Activated CD4-positive, alpha-beta memory T cell treated with anti-CD3 and anti-CD28 coated beads, Interleukin-2, amount 10 ng/mL, durations not matched to agents 7 days and 5 days (primary cell): ENCODE results near the gene SIGLEC9. TPM values are rescaled to one million over a fixed set of nuclear protein-coding genes. Genes with fewer than 3 reads are reported as not detected.

Source experiments
- CTCF ChIA-PET: fragments of 350-600 bp; sonication (Branson Sonifier 250); formaldehyde crosslinking; loops from one replicate; lab custom pipeline; 2021; ENCODE audit warnings: antibody characterized with exemption, inconsistent platforms; lab: Charles Lee
- POLR2A ChIA-PET: fragments of 350-600 bp; sonication (Branson Sonifier 250); formaldehyde crosslinking; loops from one replicate; lab custom pipeline; 2021; ENCODE audit warnings: antibody characterized with exemption; lab: Charles Lee
- DNase-seq: peaks from one replicate; pipeline ENCODE4 v3.0.0-alpha.2; 2020
- H3K27ac Mint-ChIP-seq: one replicate; pipeline ENCODE4 v1.8.0; 2021; ENCODE audit warnings: mild to moderate bottlenecking, mixed read lengths
- H3K27me3 Mint-ChIP-seq: one replicate; pipeline ENCODE4 v1.8.0; 2021; ENCODE audit warnings: mixed read lengths
- H3K36me3 Mint-ChIP-seq: one replicate; pipeline ENCODE4 v1.8.0; 2021; ENCODE audit warnings: low read depth, mixed read lengths
- H3K4me1 Mint-ChIP-seq: one replicate; pipeline ENCODE4 v1.8.0; 2021; ENCODE audit warnings: mixed read lengths
- H3K4me3 Mint-ChIP-seq: one replicate; pipeline ENCODE4 v1.8.0; 2021; ENCODE audit warnings: mild to moderate bottlenecking, mixed read lengths
- H3K9me3 Mint-ChIP-seq: one replicate; pipeline ENCODE4 v1.8.0; 2021; ENCODE audit warnings: mixed read lengths
- total RNA-seq, 2 experiments: library from RNA; stranded (reverse); gene quantifications; one replicate each; pipeline ENCODE4 v1.2.3, GENCODE V29; 2021

Gene SIGLEC9
- total RNA-seq, 2 experiments from 2014 or later, result 1.1 to 1.7 TPM

DNA sequence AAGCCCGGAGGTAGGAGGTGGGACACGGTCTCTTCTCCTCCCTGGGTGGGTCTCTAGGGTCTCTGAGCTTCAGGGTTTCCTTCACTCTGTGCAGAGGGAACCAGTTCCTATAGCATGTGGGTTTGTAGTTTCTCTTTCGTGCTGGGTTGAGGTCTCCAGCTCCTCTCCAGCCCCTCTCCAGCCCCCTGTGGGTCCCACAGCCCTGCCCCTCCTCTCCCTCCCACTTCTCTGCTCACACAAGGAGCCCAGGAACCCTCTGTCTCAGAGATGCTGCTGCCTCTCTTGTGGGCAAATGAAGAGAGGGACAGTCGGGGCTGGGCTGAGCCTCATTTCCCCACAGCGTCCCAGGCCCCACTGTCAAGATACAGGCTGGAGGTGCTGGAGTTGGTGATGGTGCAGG lies 18.8 kb downstream of the SIGLEC9 start:
- no peak for DNase-seq
- ChIA-PET POLR2A (no interaction called here), CTCF (no interaction called here)
- H3K36me3 Mint-ChIP-seq, result no peaks in the 10 kb centered on the region
- H3K4me1 Mint-ChIP-seq, result no peaks in the 10 kb centered on the region
- H3K9me3 Mint-ChIP-seq, result no peaks in the 10 kb centered on the region
- no peak overlapping the region for H3K4me3 Mint-ChIP-seq
- peaks cover 28% of the 10 kb centered on the region for H3K27me3 Mint-ChIP-seq
- no peak overlapping the region for H3K27ac Mint-ChIP-seq

DNA sequence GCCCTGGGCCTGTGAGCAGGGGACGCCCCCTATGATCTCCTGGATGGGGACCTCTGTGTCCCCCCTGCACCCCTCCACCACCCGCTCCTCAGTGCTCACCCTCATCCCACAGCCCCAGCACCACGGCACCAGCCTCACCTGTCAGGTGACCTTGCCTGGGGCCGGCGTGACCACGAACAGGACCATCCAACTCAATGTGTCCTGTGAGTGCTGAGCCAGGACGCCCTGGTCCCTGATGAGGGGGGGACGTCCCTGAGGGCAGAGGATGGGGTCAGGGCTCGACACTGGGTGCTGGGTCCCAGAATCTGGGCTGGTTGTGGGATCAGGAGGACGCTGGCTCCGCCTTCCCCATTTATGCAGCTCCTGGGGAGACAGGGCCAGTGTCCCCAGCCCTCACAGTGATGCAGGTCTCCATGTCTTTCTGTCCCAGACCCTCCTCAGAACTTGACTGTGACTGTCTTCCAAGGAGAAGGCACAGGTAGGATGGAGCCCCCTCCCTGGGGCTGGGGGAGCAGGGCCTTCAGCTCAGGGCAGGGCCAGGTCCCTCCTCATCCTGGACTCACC lies 19.9 kb downstream of the SIGLEC9 start:
- no peak for DNase-seq
- H3K4me3 Mint-ChIP-seq, result no peak overlapping the region
- ChIA-PET POLR2A (no interaction called here), CTCF (no interaction called here)
- H3K9me3 Mint-ChIP-seq, result no peaks in the 10 kb centered on the region
- H3K27me3 Mint-ChIP-seq, result peaks cover 34% of the 10 kb centered on the region
- H3K36me3 Mint-ChIP-seq, result no peaks in the 10 kb centered on the region
- no peaks in the 10 kb centered on the region for H3K4me1 Mint-ChIP-seq
- H3K27ac Mint-ChIP-seq, result no peak overlapping the region

DNA sequence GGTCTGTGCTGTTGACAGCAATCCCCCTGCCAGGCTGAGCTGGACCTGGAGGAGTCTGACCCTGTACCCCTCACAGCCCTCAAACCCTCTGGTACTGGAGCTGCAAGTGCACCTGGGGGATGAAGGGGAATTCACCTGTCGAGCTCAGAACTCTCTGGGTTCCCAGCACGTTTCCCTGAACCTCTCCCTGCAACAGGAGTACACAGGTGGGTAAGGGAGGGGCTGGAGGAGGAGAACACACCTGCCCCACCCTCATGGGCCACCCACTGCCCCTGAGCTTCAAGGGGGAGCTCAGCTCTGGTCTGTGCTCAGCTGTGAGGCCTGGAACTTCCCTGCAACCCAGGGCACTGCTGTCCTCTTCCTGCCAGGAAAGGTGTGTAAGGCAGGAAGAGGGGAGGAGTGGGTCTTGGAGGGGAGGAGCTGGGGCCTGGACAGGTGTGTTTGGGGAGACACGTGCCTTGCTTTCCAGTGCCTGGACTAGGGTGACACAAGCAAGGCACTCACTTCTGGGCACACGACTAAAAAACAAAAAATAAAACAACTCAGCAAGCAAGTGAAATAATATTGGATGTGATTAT lies 21.3 kb downstream of the SIGLEC9 start:
- H3K27ac Mint-ChIP-seq, result no peak overlapping the region
- peaks cover 36% of the 10 kb centered on the region for H3K27me3 Mint-ChIP-seq
- no peaks in the 10 kb centered on the region for H3K36me3 Mint-ChIP-seq
- peaks cover 2% of the 10 kb centered on the region for H3K9me3 Mint-ChIP-seq
- CTCF ChIA-PET, result interaction anchor here (0.9 to 4.2 kb wide), 2 partner anchors 11 to 12 kb away, joined by 4 to 17 read pairs; no protein-coding TSS in a partner anchor
- POLR2A ChIA-PET, result no interaction called here
- H3K4me1 Mint-ChIP-seq, result no peaks in the 10 kb centered on the region
- no peak for DNase-seq
- no peak overlapping the region for H3K4me3 Mint-ChIP-seq

DNA sequence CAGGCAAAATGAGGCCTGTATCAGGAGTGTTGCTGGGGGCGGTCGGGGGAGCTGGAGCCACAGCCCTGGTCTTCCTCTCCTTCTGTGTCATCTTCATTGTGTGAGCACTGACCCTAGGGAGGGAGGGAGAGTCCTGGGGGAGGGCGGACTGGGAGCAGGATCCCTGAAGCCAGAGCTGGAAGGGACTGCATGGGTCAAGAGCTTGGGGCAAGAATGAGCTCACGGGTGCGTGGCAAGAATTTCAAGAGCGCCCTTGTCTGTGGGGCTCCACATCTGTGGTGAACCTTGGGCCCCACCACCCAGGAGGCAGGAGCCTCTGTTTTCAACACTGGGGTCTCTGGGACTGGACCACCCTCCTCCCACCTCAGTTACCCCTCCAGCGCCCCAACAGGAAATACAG lies 22.0 kb downstream of the SIGLEC9 start:
- no peak for DNase-seq
- H3K9me3 Mint-ChIP-seq, result peaks cover 2% of the 10 kb centered on the region
- CTCF ChIA-PET, result interaction anchor here (4.2 kb wide), 1 partner anchor 11 kb away, joined by 17 read pairs; no protein-coding TSS in a partner anchor
- no peaks in the 10 kb centered on the region for H3K36me3 Mint-ChIP-seq
- POLR2A ChIA-PET, result no interaction called here
- H3K27me3 Mint-ChIP-seq, result peaks cover 38% of the 10 kb centered on the region
- H3K4me1 Mint-ChIP-seq, result no peaks in the 10 kb centered on the region
- H3K27ac Mint-ChIP-seq, result no peak overlapping the region
- no peak overlapping the region for H3K4me3 Mint-ChIP-seq

DNA sequence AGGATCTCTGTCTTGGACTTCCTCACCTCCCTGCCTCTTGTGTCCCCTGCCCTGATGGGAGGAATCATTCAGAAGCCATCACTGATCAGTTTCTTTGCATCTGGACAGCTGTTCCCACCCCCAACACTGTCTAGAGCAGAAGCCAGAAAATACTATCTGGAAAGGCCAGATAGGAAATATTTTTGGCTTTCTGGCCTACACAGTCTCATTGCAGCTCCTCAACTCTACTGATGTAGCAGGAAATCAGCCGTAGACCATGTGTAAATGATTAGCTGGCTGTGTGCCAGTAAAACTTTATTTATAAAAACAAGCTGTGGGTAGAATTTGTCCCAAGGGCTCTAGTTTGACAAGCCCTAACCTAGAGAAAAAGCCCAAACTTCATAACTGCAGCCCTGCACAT lies 23.0 kb downstream of the SIGLEC9 start:
- DNase-seq, result no peak
- H3K9me3 Mint-ChIP-seq, result peaks cover 2% of the 10 kb centered on the region
- CTCF ChIA-PET, result interaction anchor here (0.9 to 4.2 kb wide), 2 partner anchors 10 to 21 kb away, joined by 4 to 17 read pairs; no protein-coding TSS in a partner anchor
- no peaks in the 10 kb centered on the region for H3K36me3 Mint-ChIP-seq
- POLR2A ChIA-PET, result no interaction called here
- H3K27ac Mint-ChIP-seq, result no peak overlapping the region
- no peak overlapping the region for H3K4me3 Mint-ChIP-seq
- H3K27me3 Mint-ChIP-seq, result peaks cover 42% of the 10 kb centered on the region
- no peaks in the 10 kb centered on the region for H3K4me1 Mint-ChIP-seq

DNA sequence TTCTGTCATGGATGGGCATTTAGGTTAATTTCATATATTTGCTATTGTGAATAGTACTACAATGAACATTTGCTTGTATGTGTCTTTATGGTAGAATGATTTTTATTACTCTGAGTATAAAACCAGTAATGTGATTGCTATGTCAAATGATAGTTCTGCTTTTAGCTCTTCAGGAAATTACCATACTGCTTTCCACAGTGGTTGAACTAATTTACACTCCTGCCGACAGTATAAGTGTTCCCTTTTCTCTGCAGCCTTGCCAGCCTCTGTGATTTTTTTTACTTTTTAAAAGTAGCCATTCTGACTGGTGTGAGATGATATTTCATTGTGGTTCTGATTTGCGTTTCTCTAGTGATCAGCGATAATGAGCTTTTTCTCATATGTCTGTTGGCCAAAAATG lies 23.9 kb downstream of the SIGLEC9 start:
- DNase-seq, result no peak
- Mint-ChIP-seq H3K4me1 (no peaks in the 10 kb centered on the region), H3K4me3 (no peak overlapping the region), H3K36me3 (no peaks in the 10 kb centered on the region), H3K27ac (no peak overlapping the region), H3K9me3 (peaks cover 2% of the 10 kb centered on the region), H3K27me3 (peaks cover 47% of the 10 kb centered on the region)
- CTCF ChIA-PET, result interaction anchor here (0.9 to 4.2 kb wide), 3 partner anchors 9 to 179 kb away, joined by 4 to 17 read pairs (median 4); no protein-coding TSS in a partner anchor
- POLR2A ChIA-PET, result interaction anchor here (0.8 kb wide), 1 partner anchor 19 kb away, joined by 3 read pairs; no protein-coding TSS in a partner anchor

DNA sequence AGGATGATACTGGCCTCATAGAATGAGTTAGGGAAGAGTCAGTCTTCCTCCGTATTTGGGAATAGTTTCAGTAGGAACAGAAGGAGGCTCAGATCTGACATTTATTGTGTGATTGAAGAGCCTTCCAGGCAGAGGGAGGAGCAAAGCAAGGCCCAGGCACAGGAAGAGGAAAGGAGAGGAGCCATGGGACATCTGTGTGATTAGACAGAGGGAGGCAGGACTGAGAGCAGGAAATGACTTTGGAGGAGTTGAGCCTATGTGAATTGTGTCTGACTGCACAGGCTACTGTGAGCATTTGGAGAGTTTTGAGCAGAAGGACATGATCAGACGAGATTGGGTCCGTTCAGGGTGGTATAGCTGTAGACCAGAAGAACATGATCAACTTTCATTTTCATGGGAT lies 25.9 kb downstream of the SIGLEC9 start:
- Mint-ChIP-seq H3K36me3 (no peaks in the 10 kb centered on the region), H3K4me3 (no peak overlapping the region), H3K4me1 (no peaks in the 10 kb centered on the region), H3K9me3 (peaks cover 2% of the 10 kb centered on the region), H3K27ac (no peak overlapping the region), H3K27me3 (peaks cover 50% of the 10 kb centered on the region)
- ChIA-PET CTCF (interaction anchor here (0.7 kb wide), 1 partner anchor 109 kb away, joined by 3 read pairs; no protein-coding TSS in a partner anchor), POLR2A (no interaction called here)
- no peak for DNase-seq

DNA sequence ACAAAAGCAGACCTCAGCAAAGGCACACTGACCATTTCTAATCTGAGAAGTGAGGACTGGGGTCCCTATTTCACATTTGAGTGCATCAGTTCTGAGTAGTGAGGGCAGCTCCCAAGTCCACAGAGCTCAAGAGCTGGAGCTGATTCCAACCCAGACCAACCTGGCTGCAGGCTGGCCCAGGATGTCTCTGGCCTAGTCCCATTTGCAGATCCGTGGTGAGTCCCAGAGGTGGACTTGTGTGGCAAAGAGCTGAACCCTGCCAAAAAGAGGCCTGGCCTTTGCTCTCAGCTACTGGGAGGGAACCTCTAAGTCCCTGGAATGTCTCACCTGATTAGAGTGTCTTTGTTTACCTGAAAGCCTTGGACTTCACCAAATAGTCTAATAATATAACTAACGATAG lies 32.0 kb downstream of the SIGLEC9 start:
- Mint-ChIP-seq H3K27ac (no peak overlapping the region), H3K4me3 (no peak overlapping the region), H3K9me3 (no peaks in the 10 kb centered on the region), H3K4me1 (peaks cover 26% of the 10 kb centered on the region), H3K36me3 (no peaks in the 10 kb centered on the region), H3K27me3 (peaks cover 25% of the 10 kb centered on the region)
- ChIA-PET CTCF (interaction anchor here (0.6 to 10.0 kb wide), 10 partner anchors 10 to 284 kb away, joined by 3 to 180 read pairs (median 4); partner anchors contain the start of gene CTU1), POLR2A (interaction anchor here (1.8 kb wide), 1 partner anchor 103 kb away, joined by 8 read pairs; no protein-coding TSS in a partner anchor)
- DNase-seq, result no peak

DNA sequence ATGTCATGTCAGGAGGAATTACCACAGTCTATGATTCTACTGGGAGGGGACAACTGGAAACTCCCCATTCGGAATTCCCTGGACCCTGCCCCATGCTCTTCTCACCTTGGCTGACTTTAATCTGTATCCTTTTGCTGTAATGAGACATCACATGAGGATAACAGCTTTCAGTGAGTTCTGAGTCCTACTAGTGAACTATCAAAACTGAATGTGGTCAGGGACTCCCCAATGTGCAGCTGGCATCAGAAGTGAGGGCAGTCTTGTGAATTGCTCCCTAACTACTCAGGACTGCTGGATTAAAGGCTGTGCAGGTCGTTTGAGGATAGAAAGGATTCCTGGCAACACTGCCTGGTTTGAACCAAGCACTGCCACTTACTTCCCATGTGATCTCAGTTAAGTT lies 32.6 kb downstream of the SIGLEC9 start:
- Mint-ChIP-seq H3K4me1 (peaks cover 28% of the 10 kb centered on the region), H3K36me3 (no peaks in the 10 kb centered on the region), H3K27ac (no peak overlapping the region), H3K4me3 (no peak overlapping the region), H3K27me3 (peaks cover 25% of the 10 kb centered on the region), H3K9me3 (no peaks in the 10 kb centered on the region)
- ChIA-PET CTCF (interaction anchor here (0.6 to 10.0 kb wide), 10 partner anchors 10 to 257 kb away, joined by 3 to 180 read pairs (median 4); no protein-coding TSS in a partner anchor), POLR2A (interaction anchor here (1.8 kb wide), 1 partner anchor 102 kb away, joined by 8 read pairs; no protein-coding TSS in a partner anchor)
- DNase-seq, result no peak

DNA sequence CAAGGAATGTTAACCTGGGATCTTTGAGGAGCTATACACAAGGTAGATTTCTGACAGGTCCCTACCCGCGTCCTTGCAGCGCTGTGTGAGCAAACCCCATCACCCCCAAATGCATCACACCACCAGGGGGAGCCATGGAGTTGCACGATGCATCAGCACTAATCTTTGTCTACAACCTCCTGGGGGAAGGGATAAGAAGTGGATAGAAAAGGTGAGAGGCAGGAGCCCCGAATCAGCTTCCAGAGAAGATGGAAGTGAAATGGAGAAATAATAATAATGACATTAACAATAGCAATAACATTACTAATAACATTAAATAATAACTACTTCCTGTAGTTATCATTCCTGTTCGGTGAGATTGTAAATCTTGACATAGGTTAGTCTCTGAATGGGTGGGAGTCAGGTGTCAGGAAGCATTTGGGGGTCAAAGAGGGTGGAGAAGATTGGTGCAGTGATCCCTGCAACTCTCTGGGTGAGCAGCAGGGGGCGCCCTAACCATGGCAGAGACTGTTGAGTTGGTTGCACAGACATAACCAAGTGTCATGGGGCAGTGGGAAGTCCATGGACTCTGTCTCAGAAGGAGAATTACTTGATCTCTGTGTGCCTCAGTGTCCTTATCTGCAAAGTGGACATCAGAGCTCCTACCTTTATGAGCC lies 33.9 kb downstream of the SIGLEC9 start:
- CTCF ChIA-PET, result interaction anchor here (0.7 to 10.0 kb wide), 21 partner anchors 10 to 499 kb away, joined by 3 to 180 read pairs (median 4); no protein-coding TSS in a partner anchor
- no peaks in the 10 kb centered on the region for H3K9me3 Mint-ChIP-seq
- no peak overlapping the region for H3K4me3 Mint-ChIP-seq
- peaks cover 20% of the 10 kb centered on the region for H3K27me3 Mint-ChIP-seq
- POLR2A ChIA-PET, result interaction anchor here (1.3 to 1.4 kb wide), 2 partner anchors 101 to 206 kb away, joined by 3 to 8 read pairs; no protein-coding TSS in a partner anchor
- peak overlapping the region; percentile 56 for H3K27ac Mint-ChIP-seq
- H3K36me3 Mint-ChIP-seq, result no peaks in the 10 kb centered on the region
- peaks cover 38% of the 10 kb centered on the region for H3K4me1 Mint-ChIP-seq
- peak; percentile 88 for DNase-seq

DNA sequence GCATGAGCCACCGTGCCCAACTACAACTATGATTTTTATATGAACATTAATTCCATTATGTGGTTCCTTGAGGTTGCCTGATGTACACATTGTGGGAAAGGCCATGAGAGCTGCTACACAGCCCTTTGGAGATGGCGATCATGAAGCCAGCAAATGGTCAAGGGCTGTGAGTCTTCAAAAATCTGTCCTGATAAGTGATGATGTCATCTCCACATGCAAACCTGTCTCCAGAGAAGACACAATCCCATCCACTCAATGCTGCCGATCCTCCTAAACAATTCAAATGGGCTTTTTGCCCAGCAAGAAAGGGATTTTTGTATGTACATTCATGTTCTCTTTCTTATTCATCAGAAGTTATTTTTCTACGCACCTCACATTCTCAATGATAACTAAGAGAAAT lies 35.0 kb downstream of the SIGLEC9 start:
- Mint-ChIP-seq H3K27me3 (peaks cover 22% of the 10 kb centered on the region), H3K9me3 (no peaks in the 10 kb centered on the region), H3K27ac (no peak overlapping the region), H3K4me1 (peaks cover 44% of the 10 kb centered on the region), H3K36me3 (no peaks in the 10 kb centered on the region), H3K4me3 (no peak overlapping the region)
- DNase-seq, result no peak
- ChIA-PET CTCF (interaction anchor here (0.7 to 10.0 kb wide), 4 partner anchors 100 to 282 kb away, joined by 3 to 180 read pairs (median 4); no protein-coding TSS in a partner anchor), POLR2A (interaction anchor here (1.4 kb wide), 1 partner anchor 99 kb away, joined by 8 read pairs; no protein-coding TSS in a partner anchor)

DNA sequence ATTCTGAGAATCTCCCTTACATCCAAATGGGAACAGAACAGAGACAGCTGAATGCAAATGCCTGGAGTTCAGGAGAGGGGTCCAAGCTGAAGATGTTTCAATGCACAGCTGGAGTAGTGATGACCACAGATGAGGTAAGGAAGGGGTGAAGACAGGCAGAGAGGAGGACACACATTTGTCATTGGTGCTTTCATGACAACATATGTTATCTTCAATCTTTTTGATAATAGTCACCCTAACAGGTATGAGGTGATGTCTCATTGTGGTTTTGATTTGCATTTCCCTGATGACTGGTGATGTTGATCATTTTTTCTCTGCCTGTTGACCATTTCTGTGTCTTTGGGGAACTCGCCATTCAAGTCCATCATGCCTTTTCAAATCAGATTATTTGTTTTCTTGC lies 36.6 kb downstream of the SIGLEC9 start:
- no peak for DNase-seq
- Mint-ChIP-seq H3K9me3 (no peaks in the 10 kb centered on the region), H3K4me3 (no peak overlapping the region), H3K4me1 (peaks cover 46% of the 10 kb centered on the region), H3K36me3 (no peaks in the 10 kb centered on the region), H3K27me3 (peaks cover 16% of the 10 kb centered on the region), H3K27ac (no peak overlapping the region)
- ChIA-PET POLR2A (interaction anchor here (1.4 kb wide), 1 partner anchor 97 kb away, joined by 7 read pairs; no protein-coding TSS in a partner anchor), CTCF (interaction anchor here (0.6 to 10.0 kb wide), 3 partner anchors 71 to 276 kb away, joined by 4 to 180 read pairs (median 4); no protein-coding TSS in a partner anchor)
